ENCODE data around the gene CDR2.
A peak's percentile ranks its signal among the peaks of the same experiment; 100 is the strongest.

The CDR2 gene

DNA sequence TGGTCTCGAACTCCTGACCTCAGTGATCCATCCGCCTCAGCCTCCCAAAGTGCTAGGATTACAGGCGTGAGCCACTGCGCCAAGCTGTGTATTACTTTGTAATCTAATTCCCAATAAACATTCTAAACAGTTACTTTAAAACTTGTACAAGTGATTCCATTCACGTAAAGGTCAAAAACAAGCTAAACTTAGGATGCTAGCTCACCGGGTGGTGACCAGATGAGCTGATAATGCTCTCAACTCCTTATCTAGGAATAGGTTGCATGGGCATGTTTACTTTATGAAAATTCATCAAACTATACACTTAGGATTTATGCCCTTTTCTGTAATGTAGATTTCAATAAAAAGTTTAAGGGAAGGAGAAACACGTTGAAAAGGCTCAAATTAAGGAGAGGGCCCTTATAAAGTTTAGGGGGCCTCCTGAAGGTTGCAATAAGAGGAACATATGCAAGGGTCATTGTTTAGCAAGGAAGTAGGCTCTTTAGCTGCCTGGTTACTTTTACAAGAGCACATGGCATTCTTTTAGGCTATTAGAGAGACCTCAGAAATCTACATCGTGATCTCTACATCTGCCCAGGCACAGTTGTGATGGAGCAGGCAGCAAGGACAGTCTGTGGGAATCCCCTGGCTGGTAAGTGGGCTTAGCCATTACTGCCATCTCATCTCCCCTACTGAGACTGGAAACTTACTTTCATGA lies 13.3 kb downstream of the CDR2 start:
- peaks cover 6 to 35% of the 10 kb centered on the region in 2 experiments for H3K36me3 ChIP-seq (ENCODE audit: control insufficient read depth in 2 of 2, insufficient read depth in 1 of 2, low read length in 2 of 2)
- ChIA-PET POLR2A (interaction anchor here (0.7 kb wide), 1 partner anchor 14 kb away, joined by 3 read pairs; no protein-coding TSS in a partner anchor), CTCF (interaction anchor here (0.6 kb wide), 3 partner anchors 410 to 1117 kb away, joined by 3 to 6 read pairs (median 5); no protein-coding TSS in a partner anchor)
- H3K4me1 ChIP-seq (ENCODE audit: control insufficient read depth, insufficient read depth, low read length) = peaks cover 6% of the 10 kb centered on the region
- H3K4me3 ChIP-seq (ENCODE audit: low read depth, low read length) = no peak overlapping the region
- H3K27ac ChIP-seq (ENCODE audit: extremely low read depth, low read depth, low read length) = peak overlapping the region; percentile 49
- H3K9me3 ChIP-seq (ENCODE audit: control insufficient read depth, insufficient read depth, low read depth, low read length) = no peaks in the 10 kb centered on the region
- TF ChIP-seq, protein P1, sequence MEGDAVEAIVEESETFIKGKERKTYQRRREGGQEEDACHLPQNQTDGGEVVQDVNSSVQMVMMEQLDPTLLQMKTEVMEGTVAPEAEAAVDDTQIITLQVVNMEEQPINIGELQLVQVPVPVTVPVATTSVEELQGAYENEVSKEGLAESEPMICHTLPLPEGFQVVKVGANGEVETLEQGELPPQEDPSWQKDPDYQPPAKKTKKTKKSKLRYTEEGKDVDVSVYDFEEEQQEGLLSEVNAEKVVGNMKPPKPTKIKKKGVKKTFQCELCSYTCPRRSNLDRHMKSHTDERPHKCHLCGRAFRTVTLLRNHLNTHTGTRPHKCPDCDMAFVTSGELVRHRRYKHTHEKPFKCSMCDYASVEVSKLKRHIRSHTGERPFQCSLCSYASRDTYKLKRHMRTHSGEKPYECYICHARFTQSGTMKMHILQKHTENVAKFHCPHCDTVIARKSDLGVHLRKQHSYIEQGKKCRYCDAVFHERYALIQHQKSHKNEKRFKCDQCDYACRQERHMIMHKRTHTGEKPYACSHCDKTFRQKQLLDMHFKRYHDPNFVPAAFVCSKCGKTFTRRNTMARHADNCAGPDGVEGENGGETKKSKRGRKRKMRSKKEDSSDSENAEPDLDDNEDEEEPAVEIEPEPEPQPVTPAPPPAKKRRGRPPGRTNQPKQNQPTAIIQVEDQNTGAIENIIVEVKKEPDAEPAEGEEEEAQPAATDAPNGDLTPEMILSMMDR (tag by site-specific recombination; IDR thresholded peaks at IDR 0.05) = no peak
- peak; percentile 82 for TF ChIP-seq OVOL3 (tag by site-specific recombination; IDR thresholded peaks at IDR 0.05)
- no peak for TF ChIP-seq ZNF24 (tag by site-specific recombination; IDR thresholded peaks at IDR 0.05)
- TF ChIP-seq, protein P2, sequence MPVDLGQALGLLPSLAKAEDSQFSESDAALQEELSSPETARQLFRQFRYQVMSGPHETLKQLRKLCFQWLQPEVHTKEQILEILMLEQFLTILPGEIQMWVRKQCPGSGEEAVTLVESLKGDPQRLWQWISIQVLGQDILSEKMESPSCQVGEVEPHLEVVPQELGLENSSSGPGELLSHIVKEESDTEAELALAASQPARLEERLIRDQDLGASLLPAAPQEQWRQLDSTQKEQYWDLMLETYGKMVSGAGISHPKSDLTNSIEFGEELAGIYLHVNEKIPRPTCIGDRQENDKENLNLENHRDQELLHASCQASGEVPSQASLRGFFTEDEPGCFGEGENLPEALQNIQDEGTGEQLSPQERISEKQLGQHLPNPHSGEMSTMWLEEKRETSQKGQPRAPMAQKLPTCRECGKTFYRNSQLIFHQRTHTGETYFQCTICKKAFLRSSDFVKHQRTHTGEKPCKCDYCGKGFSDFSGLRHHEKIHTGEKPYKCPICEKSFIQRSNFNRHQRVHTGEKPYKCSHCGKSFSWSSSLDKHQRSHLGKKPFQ (tag by site-specific recombination; IDR thresholded peaks at IDR 0.05) = peak; percentile 52; the same call in 1 of the 2 replicates
- TF ChIP-seq, protein P3, sequence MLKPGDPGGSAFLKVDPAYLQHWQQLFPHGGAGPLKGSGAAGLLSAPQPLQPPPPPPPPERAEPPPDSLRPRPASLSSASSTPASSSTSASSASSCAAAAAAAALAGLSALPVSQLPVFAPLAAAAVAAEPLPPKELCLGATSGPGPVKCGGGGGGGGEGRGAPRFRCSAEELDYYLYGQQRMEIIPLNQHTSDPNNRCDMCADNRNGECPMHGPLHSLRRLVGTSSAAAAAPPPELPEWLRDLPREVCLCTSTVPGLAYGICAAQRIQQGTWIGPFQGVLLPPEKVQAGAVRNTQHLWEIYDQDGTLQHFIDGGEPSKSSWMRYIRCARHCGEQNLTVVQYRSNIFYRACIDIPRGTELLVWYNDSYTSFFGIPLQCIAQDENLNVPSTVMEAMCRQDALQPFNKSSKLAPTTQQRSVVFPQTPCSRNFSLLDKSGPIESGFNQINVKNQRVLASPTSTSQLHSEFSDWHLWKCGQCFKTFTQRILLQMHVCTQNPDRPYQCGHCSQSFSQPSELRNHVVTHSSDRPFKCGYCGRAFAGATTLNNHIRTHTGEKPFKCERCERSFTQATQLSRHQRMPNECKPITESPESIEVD (tag by site-specific recombination; IDR thresholded peaks at IDR 0.05) = peak; percentile 91
- peak; percentile 51 for TF ChIP-seq ZBTB17 (tag by site-specific recombination; IDR thresholded peaks at IDR 0.05)
- peak; percentile 89 for TF ChIP-seq ZNF843 (tag by site-specific recombination; IDR thresholded peaks at IDR 0.05)
- peak; percentile 61 for TF ChIP-seq ZBTB8A (tag by site-specific recombination; IDR thresholded peaks at IDR 0.05)
- TF ChIP-seq SP2 (tag by site-specific recombination; IDR thresholded peaks at IDR 0.05) = no peak
- TF ChIP-seq, protein P4, sequence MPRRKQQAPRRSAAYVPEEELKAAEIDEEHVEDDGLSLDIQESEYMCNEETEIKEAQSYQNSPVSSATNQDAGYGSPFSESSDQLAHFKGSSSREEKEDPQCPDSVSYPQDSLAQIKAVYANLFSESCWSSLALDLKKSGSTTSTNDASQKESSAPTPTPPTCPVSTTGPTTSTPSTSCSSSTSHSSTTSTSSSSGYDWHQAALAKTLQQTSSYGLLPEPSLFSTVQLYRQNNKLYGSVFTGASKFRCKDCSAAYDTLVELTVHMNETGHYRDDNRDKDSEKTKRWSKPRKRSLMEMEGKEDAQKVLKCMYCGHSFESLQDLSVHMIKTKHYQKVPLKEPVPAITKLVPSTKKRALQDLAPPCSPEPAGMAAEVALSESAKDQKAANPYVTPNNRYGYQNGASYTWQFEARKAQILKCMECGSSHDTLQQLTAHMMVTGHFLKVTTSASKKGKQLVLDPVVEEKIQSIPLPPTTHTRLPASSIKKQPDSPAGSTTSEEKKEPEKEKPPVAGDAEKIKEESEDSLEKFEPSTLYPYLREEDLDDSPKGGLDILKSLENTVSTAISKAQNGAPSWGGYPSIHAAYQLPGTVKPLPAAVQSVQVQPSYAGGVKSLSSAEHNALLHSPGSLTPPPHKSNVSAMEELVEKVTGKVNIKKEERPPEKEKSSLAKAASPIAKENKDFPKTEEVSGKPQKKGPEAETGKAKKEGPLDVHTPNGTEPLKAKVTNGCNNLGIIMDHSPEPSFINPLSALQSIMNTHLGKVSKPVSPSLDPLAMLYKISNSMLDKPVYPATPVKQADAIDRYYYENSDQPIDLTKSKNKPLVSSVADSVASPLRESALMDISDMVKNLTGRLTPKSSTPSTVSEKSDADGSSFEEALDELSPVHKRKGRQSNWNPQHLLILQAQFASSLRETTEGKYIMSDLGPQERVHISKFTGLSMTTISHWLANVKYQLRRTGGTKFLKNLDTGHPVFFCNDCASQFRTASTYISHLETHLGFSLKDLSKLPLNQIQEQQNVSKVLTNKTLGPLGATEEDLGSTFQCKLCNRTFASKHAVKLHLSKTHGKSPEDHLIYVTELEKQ (tag by site-specific recombination; IDR thresholded peaks at IDR 0.05; ENCODE audit: borderline replicate concordance) = peak; percentile 53; the same call in 1 of the 2 replicates
- no peak for TF ChIP-seq ZNF585B (tag by site-specific recombination; IDR thresholded peaks at IDR 0.05)
- TF ChIP-seq ZNF561 (tag by site-specific recombination; IDR thresholded peaks at IDR 0.05; ENCODE audit: borderline replicate concordance) = no peak
- TF ChIP-seq ZNF768 (tag by site-specific recombination; IDR thresholded peaks at IDR 0.05) = no peak
- peak; percentile 20 for TF ChIP-seq GLIS1 (tag by site-specific recombination; IDR thresholded peaks at IDR 0.05)
- TF ChIP-seq ZNF596 (tag by site-specific recombination; IDR thresholded peaks at IDR 0.05) = peak; percentile 71
- peak; percentile 77 for TF ChIP-seq ZNF600 (tag by site-specific recombination; IDR thresholded peaks at IDR 0.05)
- peak; percentile 87 for TF ChIP-seq ZNF335 (tag by site-specific recombination; conservative IDR thresholded peaks at IDR 0.05)
- TF ChIP-seq, protein P5, sequence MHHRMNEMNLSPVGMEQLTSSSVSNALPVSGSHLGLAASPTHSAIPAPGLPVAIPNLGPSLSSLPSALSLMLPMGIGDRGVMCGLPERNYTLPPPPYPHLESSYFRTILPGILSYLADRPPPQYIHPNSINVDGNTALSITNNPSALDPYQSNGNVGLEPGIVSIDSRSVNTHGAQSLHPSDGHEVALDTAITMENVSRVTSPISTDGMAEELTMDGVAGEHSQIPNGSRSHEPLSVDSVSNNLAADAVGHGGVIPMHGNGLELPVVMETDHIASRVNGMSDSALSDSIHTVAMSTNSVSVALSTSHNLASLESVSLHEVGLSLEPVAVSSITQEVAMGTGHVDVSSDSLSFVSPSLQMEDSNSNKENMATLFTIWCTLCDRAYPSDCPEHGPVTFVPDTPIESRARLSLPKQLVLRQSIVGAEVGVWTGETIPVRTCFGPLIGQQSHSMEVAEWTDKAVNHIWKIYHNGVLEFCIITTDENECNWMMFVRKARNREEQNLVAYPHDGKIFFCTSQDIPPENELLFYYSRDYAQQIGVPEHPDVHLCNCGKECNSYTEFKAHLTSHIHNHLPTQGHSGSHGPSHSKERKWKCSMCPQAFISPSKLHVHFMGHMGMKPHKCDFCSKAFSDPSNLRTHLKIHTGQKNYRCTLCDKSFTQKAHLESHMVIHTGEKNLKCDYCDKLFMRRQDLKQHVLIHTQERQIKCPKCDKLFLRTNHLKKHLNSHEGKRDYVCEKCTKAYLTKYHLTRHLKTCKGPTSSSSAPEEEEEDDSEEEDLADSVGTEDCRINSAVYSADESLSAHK (tag by site-specific recombination; IDR thresholded peaks at IDR 0.05) = peak; percentile 72
- TF ChIP-seq SP7 (tag by site-specific recombination; IDR thresholded peaks at IDR 0.05) = peak; percentile 83
- 0 out of 2 replicates have a peak, but pooled peaks have one; percentile 46 for TF ChIP-seq ZNF2 (tag by site-specific recombination; IDR thresholded peaks at IDR 0.05)
- TF ChIP-seq, protein P6, sequence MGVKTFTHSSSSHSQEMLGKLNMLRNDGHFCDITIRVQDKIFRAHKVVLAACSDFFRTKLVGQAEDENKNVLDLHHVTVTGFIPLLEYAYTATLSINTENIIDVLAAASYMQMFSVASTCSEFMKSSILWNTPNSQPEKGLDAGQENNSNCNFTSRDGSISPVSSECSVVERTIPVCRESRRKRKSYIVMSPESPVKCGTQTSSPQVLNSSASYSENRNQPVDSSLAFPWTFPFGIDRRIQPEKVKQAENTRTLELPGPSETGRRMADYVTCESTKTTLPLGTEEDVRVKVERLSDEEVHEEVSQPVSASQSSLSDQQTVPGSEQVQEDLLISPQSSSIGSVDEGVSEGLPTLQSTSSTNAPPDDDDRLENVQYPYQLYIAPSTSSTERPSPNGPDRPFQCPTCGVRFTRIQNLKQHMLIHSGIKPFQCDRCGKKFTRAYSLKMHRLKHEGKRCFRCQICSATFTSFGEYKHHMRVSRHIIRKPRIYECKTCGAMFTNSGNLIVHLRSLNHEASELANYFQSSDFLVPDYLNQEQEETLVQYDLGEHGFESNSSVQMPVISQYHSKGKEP (tag by site-specific recombination; IDR thresholded peaks at IDR 0.05) = peak; percentile 67
- peak; percentile 36; the same call in 1 of the 2 replicates for TF ChIP-seq ZBTB7A (tag by site-specific recombination; IDR thresholded peaks at IDR 0.05; ENCODE audit: low read depth)
- TF ChIP-seq ZXDB (tag by site-specific recombination; IDR thresholded peaks at IDR 0.05) = peak; percentile 76
- TF ChIP-seq MZF1 (tag by site-specific recombination; IDR thresholded peaks at IDR 0.05; ENCODE audit: borderline replicate concordance) = peak; percentile 17; the same call in 1 of the 2 replicates
- no peak for TF ChIP-seq ZNF114 (tag by site-specific recombination; IDR thresholded peaks at IDR 0.05)
